Retinal pigment epithelial cell (primary cell): ENCODE measurements around the gene NTMT2.

Experiments
- DNase-seq: peaks from one replicate; pipeline ENCODE4 v3.0.0-alpha.2; 2010; ENCODE audit warnings: low read depth
- H3K4me3 ChIP-seq: 2 replicates; pipeline ENCODE4 v1.5.1; 2011; ENCODE audit warnings: mild to moderate bottlenecking, low read length, control low read depth, moderate library complexity
- CTCF ChIP-seq: conservative IDR thresholded peaks from 2 replicates; pipeline ENCODE4 v1.5.1; 2011; ENCODE audit warnings: low read depth, low read length, control low read depth, inconsistent platforms

The NTMT2 gene

DNA sequence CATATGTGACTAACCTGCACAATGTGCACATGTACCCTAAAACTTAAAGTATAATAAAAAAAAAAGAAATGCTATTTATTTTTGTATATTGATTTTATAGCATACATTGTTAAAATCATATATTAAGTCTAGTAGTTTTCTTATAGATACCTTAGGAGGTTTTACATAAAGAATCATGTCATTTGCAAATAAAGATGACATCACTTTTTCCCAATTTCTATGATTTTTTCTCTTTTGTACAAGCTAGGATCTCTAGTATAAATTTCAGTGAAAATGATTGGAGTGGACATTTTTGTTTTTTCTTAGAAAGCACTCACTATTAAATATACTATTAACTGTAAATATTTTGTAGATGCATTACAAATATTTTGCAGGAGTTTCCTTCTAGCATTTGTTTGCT, 20.5 kb upstream of the NTMT2 start:
- no peak for TF ChIP-seq CTCF
- no peak for DNase-seq
- no peak overlapping the region for H3K4me3 ChIP-seq

- H3K4me3 ChIP-seq: no peak overlapping the region
- DNase-seq: peak; percentile 58
- TF ChIP-seq CTCF: peak; percentile 20
Observed at GRCh38 chr1:170126696-170127095, 19.1 kb upstream of the NTMT2 start.

DNA sequence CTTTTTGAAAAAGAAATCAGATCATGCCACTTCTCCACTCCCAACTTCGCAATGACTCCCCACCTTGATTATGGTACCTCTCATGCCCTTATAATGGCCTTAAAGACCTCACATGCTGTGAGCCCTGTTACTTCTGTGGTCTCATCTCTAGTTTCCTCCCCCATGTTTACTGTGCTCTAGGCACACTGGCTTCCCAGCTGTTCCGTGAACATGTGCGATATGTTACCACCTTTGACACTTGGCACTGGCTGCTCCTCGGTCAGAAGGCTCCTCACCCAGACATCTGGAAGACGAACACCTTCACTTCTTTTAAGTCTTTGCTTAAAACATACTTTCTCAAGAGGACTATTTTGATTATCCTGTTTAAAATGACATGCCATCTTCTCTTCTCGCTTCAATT, 14.3 kb upstream of the NTMT2 start:
- DNase-seq: no peak
- no peak overlapping the region for H3K4me3 ChIP-seq
- TF ChIP-seq CTCF: no peak

DNA sequence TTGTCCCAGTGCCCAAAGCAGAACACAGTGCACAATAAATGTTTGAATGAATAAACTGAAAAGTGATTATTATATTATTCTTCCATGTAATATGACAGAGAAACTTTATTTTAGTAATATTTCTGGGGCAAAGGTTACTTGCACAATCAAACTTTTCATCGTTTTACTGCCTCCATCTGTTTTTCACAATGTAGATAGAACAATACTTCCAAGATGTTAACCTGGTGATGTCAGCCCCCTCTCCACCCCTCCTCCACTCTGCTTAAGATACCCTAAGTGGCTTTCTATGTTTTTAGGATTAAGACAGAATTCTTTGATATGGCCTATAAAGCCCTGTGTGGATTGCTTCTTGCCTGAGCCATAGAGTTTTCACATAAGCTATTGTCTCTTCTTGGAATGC, 13.8 kb upstream of the NTMT2 start:
- TF ChIP-seq CTCF: no peak
- no peak overlapping the region for H3K4me3 ChIP-seq
- no peak for DNase-seq

DNA sequence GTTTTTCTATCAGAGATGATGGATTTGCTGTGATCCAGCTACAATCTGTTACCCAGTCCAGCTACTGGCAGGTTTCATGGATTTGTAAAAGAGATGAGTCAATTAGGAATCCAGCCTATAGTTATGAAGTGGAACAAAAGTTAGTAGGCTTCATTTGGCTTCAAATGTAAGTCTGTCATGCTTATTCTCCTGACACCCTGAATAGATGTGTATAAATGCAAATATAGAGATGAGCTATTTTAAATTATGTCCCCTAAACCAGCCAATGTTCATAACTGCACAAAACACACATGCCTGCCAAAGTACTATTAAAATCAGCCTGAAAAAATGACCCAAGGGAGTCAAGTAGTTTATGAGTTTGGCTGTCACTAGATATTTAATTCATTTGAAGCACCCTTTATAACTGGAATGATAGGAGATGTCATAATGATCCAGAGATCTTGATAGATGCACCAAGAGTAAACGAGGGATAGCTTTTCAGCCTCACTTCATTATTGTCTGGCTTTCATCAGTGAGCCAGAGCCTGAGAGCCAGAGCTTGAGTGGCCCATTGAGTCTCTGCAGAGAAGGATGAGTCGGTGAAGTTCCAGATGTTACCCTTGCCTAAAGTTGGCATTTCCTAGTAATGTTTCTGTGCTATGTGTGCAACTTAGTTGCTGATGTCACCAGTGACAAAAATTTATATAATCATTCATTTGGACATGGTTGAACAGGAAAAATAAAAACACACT, 11.8 kb upstream of the NTMT2 start:
- no peak for DNase-seq
- no peak for TF ChIP-seq CTCF
- H3K4me3 ChIP-seq: no peak overlapping the region

DNA sequence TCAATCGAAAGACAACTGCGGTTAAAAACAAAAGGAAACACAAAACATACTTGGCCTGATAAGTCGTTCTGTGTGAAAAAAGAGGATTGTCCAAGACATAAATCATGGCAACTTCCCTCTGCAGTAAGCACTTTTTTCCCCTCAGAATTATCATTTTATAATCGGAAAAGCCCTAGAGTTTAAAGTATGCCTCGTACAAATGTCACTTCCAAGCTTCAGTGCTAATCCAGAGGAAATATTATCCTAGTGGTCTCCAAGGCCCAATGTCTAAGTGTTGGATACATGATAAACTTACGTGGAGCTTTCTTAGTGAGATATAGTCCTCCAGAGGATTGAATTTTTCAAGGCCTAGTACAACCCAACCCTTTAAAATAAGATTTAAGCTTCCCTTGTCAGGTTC, 11.2 kb upstream of the NTMT2 start:
- no peak for TF ChIP-seq CTCF
- no peak for DNase-seq
- no peak overlapping the region for H3K4me3 ChIP-seq

DNA sequence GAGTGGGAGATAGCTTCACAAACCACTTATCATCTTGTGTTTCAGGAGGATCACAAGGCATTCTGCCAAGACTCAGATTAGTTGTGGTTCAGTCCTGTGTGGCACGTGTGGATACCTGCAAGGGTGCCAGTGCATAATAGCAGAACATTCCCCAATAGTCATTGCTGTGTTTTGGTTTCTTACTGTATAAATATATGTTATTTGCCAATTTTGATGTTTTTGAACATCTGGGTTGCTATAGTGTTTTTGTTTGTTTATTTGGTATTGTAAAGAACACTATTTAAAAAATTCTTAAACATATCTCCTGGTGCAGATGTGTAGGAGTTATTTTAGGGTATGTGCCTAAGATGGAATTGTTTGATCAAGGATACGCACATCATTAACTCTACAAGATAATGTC, 5.4 kb upstream of the NTMT2 start:
- DNase-seq: no peak
- TF ChIP-seq CTCF: no peak
- no peak overlapping the region for H3K4me3 ChIP-seq
